Left hindlimb (tissue), 1 donor: ENCODE results near the gene CDCA5.
A peak's percentile ranks its signal among the peaks of the same experiment; 100 is the strongest.

Experiments used
- DNase-seq: peaks from one replicate; pipeline ENCODE4 v3.0.0-alpha.2; 2018

Gene CDCA5

DNA sequence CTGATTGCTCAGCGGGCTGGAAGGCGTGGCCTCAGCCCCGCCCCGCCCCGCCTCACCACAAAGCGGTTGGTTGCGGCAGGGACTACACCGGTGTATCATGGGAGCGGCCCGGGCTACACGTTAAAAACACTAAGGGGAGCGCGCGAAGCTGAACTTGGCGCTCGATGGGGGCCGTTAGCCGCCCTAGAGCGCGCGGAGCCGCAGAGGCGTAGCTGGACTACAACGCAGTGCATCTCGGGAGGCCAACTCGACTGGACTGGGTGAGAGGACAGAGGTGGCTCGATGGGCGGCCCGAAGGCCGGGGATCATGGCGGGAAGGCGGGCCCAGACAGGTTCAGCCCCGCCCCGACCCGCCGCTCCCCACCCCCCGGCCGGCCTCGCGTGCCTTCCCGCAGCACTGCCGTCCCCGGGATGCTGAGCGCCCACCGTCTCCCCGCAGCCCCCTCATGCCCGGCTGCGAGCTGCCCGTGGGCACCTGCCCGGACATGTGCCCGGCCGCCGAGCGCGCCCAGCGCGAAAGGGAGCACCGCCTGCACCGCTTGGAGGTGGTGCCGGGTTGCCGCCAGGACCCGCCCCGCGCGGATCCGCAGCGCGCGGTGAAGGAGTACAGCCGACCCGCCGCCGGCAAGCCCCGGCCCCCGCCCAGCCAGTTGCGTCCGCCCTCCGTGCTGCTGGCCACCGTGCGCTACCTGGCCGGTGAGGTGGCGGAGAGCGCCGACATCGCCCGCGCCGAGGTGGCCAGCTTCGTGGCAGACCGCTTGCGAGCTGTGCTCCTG is 42.8 kb downstream of the CDCA5 start, which contains the start of gene SAC3D1:
SAC3D1 (plus strand) TSS at position 364 of the 776 bp plus-strand sequence; CDS start at position 447, 83 bp downstream.
- DNase-seq = peak; percentile 93

DNA sequence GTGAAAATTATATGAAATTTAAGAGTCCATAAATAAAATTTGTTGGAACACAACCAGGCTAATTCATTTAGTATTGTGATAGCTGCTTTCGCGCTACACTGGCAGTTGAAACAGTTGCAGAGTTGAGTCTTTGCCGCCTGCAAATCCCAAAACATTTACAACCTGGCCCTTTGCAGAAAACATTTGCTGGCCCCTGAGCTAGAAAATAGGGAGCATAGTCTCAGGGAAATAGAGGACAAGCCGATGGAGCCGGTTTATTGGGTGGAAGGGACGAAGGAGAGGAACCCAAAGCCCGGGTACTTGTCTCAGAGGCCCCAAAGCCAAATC is 43.4 kb downstream of the CDCA5 start:
- DNase-seq = no peak

DNA sequence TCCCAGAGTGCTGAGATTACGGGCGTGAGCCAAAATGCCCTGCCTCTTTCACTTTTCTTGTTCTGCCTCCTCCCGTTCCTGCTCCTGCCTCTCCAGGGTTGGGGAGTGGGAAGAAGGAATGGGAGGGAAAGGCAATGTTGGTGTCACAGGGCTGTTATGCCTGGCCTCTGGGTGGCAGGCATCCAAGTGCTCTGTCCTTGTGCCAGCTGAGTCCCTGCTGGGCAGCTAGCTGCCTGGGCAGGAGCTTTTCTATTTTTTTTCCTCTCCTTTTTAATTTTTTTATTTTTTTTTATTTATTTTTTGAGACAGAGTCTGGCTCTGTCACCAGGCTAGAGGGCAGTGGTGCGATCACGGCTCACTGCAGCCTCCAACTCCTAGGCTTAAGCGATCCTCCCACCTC is 46.9 kb downstream of the CDCA5 start:
- no peak for DNase-seq

DNA sequence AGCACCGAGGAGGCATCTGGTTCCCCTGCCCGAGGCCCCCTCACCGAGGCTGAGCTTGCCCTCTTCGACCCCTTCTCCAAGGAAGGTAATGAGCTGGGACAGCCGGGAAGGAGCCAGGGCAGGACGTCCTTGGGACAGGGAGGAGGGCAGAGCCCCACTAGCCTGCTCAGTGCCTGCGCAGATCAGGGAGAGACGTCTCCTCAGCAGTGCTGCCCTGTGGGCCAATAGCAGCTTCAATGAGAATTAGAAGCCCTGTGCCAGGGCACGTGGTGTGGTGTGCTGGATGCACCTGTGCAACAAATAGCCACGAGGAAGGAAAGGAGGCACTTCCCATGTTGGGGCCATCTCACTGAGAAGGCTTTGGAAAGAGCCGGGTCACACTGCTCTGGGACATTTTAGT is 48.3 kb downstream of the CDCA5 start:
- DNase-seq = no peak

DNA sequence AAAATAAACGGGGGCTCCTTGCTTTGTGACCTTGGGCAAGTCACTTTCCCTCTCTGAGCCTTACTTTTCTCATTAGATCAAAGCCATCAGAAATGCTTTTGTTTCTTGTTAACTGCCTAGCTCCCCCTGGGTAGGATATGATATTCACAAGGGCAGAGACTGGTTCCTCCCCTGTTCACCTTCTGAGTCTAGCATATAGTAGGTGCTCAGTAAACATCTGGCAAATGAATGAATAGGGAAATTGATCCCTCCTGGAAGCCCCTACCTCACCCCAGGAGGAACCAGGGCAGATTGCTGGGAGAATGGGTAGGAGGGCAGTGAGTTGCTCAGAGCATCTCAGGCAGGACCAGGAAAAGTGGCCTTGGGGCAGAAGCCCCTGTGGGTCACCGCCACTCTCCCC is 49.4 kb downstream of the CDCA5 start:
- no peak for DNase-seq

DNA sequence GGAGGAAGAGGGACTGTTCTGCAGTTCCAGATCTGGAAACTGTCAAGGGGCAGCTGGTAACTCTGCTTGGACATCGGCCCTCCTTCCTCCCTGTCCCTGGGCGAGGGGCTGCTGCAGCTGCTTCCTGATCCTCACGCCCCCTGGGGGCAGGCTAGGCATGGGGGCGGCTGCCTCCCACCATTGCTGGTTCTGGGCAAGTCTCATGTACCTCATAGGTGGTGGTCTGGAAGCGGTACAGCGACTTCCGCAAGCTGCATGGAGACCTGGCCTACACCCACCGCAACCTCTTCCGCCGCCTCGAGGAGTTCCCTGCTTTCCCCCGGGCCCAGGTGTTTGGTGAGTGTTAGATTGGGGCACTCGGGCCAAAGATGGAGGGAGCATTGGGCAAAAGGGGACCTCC is 51.6 kb downstream of the CDCA5 start:
- DNase-seq = no peak
